ENCODE data around the gene NAA10.

The NAA10 gene

GRCh38 chrX:153951683-153952372 is 17.0 kb upstream of the NAA10 start:
- H3K4me1 ChIP-seq (ENCODE audit: control insufficient read depth, insufficient read depth, low read length): no peaks in the 10 kb centered on the region; the same call in 1 of the 2 replicates
- no peak overlapping the region for H3K27ac ChIP-seq (ENCODE audit: extremely low read depth, low read depth, low read length)
- H3K9me3 ChIP-seq (ENCODE audit: control insufficient read depth, insufficient read depth, low read depth, low read length): no peaks in the 10 kb centered on the region
- ChIA-PET POLR2A (interaction anchor here (0.6 to 5.2 kb wide), 2 partner anchors 12 to 20 kb away, joined by 3 to 24 read pairs; partner anchors contain the start of genes HCFC1 and TMEM187), CTCF (interaction anchor here (0.6 to 10.9 kb wide), 11 partner anchors 10 to 955 kb away, joined by 3 to 267 read pairs (median 3); partner anchors contain the start of genes ARHGAP4 and NAA10)
- TF ChIP-seq ZFP69B (tag by site-specific recombination; IDR thresholded peaks at IDR 0.05): no peak
- TF ChIP-seq ZIC2 (tag by site-specific recombination; IDR thresholded peaks at IDR 0.05): peak; percentile 80
- peak; percentile 13; the same call in 1 of the 2 replicates for TF ChIP-seq GLIS2 (tag by site-specific recombination; IDR thresholded peaks at IDR 0.05)
- H3K36me3 ChIP-seq (ENCODE audit: control insufficient read depth in 2 of 2, insufficient read depth in 1 of 2, low read length in 2 of 2): peaks cover 26 to 92% of the 10 kb centered on the region in 2 experiments
- no peak overlapping the region for H3K4me3 ChIP-seq (ENCODE audit: low read depth, low read length)

- TF ChIP-seq EGR2 (tag by site-specific recombination; IDR thresholded peaks at IDR 0.05; ENCODE audit: low read depth) (peak; percentile 52; the same call in 1 of the 2 replicates), ZFHX2 (tag by site-specific recombination; conservative IDR thresholded peaks at IDR 0.05) (peak; percentile 26), ZNF248 (tag by site-specific recombination; IDR thresholded peaks at IDR 0.05) (no peak)
- CTCF ChIA-PET: interaction anchor here (0.6 to 10.9 kb wide), 11 partner anchors 8 to 746 kb away, joined by 3 to 267 read pairs (median 4); partner anchors contain the start of genes ARHGAP4, HCFC1, NAA10 and PLXNB3
Observed at GRCh38 chrX:153950127-153950526, 15.3 kb upstream of the NAA10 start.

GRCh38 chrX:153948847-153949805 is 14.3 kb upstream of the NAA10 start:
- Histone ChIP-seq H3K27ac (ENCODE audit: extremely low read depth, low read depth, low read length) (no peak overlapping the region), H3K4me1 (ENCODE audit: control insufficient read depth, insufficient read depth, low read length) (no peaks in the 10 kb centered on the region; the same call in 1 of the 2 replicates), H3K9me3 (ENCODE audit: control insufficient read depth, insufficient read depth, low read depth, low read length) (no peaks in the 10 kb centered on the region), H3K4me3 (ENCODE audit: low read depth, low read length) (no peak overlapping the region), H3K36me3 (ENCODE audit: control insufficient read depth in 2 of 2, insufficient read depth in 1 of 2, low read length in 2 of 2) (peaks cover 26 to 65% of the 10 kb centered on the region in 2 experiments)
- CTCF ChIA-PET: interaction anchor here (0.6 to 10.9 kb wide), 17 partner anchors 9 to 745 kb away, joined by 3 to 267 read pairs (median 4); partner anchors contain the start of genes ARHGAP4, HCFC1, NAA10 and PLXNB3
- TF ChIP-seq GLIS2 (tag by site-specific recombination; IDR thresholded peaks at IDR 0.05): peak; percentile 54
- TF ChIP-seq KLF1 (tag by site-specific recombination; IDR thresholded peaks at IDR 0.05): peak; percentile 64; the same call in 1 of the 2 replicates
- peak; percentile 73 for TF ChIP-seq HIC1 (tag by site-specific recombination; IDR thresholded peaks at IDR 0.05)
- no peak for TF ChIP-seq FEZF1 (tag by site-specific recombination; IDR thresholded peaks at IDR 0.05)
- peak; percentile 56 for TF ChIP-seq SP2 (tag by site-specific recombination; IDR thresholded peaks at IDR 0.05)
- 0 out of 2 replicates have a peak, but pooled peaks have one; percentile 22 for TF ChIP-seq KLF8 (tag by site-specific recombination; IDR thresholded peaks at IDR 0.05)
- TF ChIP-seq ZNF391 (tag by site-specific recombination; IDR thresholded peaks at IDR 0.05; ENCODE audit: borderline replicate concordance, low read depth): no peak
- no peak for TF ChIP-seq ZNF175 (tag by site-specific recombination; IDR thresholded peaks at IDR 0.05)
- TF ChIP-seq ZNF341 (tag by site-specific recombination; IDR thresholded peaks at IDR 0.05; ENCODE audit: low read depth): peak; percentile 93
- peak; percentile 19; the same call in 1 of the 2 replicates for TF ChIP-seq ZFHX2 (tag by site-specific recombination; conservative IDR thresholded peaks at IDR 0.05)
- TF ChIP-seq ZBTB10 (tag by site-specific recombination; IDR thresholded peaks at IDR 0.05): no peak
- no peak for TF ChIP-seq ZNF510 (tag by site-specific recombination; IDR thresholded peaks at IDR 0.05; ENCODE audit: insufficient replicate concordance)
- no peak for TF ChIP-seq ZNF169 (tag by site-specific recombination; IDR thresholded peaks at IDR 0.05)
- POLR2A ChIA-PET: interaction anchor here (1.0 to 5.2 kb wide), 4 partner anchors 17 to 22 kb away, joined by 3 to 24 read pairs (median 3); partner anchors contain the start of genes HCFC1 and TMEM187

More at GRCh38 chrX:153950127-153950526, 15.3 kb upstream of the NAA10 start:
- Histone ChIP-seq H3K27ac (ENCODE audit: extremely low read depth, low read depth, low read length) (no peak overlapping the region), H3K9me3 (ENCODE audit: control insufficient read depth, insufficient read depth, low read depth, low read length) (no peaks in the 10 kb centered on the region), H3K36me3 (ENCODE audit: control insufficient read depth in 2 of 2, insufficient read depth in 1 of 2, low read length in 2 of 2) (peaks cover 26 to 75% of the 10 kb centered on the region in 2 experiments), H3K4me3 (ENCODE audit: low read depth, low read length) (no peak overlapping the region), H3K4me1 (ENCODE audit: control insufficient read depth, insufficient read depth, low read length) (no peaks in the 10 kb centered on the region; the same call in 1 of the 2 replicates)
- POLR2A ChIA-PET: interaction anchor here (1.2 to 5.2 kb wide), 4 partner anchors 15 to 22 kb away, joined by 3 to 24 read pairs (median 6); partner anchors contain the start of genes HCFC1, NAA10 and TMEM187
